Measurements from ENCODE around the gene DXO.
"Not testable (repeated sequence)": the region's sequence is repeated elsewhere in the genome, so short reads cannot be mapped to it uniquely, and the experiment has no call there.

DNA sequence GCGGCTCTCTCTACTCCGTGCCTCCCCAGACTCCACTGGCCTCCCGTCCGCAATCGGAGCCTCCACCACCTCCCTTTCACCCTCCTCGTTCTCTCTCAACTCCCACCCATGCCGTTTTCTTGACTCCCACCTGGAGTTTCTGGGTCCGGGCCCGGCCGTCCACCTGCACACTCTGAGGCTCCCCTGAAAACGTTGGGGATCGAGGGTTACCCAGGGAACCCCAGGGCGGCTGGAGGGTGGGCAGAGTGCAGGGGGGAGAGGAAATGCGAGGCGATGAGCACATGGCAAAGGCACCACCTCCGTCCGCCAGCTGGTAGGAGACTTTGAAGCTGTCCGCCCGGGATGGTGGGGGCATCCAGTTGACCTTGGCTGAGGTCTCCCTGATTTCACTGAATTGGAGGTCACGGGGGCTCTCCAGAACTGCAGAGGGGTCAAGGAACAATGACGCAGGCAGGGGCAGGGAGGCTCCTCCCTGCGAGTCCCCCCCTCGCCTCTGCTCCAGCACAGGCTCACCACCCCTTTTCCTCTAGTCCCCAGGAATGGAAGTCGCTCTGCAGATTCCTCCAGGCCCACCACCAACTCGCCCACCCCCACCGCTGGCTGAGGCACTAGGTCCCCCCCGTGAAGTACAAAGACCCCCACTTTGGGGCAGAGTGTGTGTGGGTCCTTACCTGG is 39.1 kb upstream of the DXO start:
- TF ChIP-seq, protein P1, sequence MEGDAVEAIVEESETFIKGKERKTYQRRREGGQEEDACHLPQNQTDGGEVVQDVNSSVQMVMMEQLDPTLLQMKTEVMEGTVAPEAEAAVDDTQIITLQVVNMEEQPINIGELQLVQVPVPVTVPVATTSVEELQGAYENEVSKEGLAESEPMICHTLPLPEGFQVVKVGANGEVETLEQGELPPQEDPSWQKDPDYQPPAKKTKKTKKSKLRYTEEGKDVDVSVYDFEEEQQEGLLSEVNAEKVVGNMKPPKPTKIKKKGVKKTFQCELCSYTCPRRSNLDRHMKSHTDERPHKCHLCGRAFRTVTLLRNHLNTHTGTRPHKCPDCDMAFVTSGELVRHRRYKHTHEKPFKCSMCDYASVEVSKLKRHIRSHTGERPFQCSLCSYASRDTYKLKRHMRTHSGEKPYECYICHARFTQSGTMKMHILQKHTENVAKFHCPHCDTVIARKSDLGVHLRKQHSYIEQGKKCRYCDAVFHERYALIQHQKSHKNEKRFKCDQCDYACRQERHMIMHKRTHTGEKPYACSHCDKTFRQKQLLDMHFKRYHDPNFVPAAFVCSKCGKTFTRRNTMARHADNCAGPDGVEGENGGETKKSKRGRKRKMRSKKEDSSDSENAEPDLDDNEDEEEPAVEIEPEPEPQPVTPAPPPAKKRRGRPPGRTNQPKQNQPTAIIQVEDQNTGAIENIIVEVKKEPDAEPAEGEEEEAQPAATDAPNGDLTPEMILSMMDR (IDR thresholded peaks at IDR 0.05), result not testable (repeated sequence)
- not testable (repeated sequence) for TF ChIP-seq EZH2 (IDR thresholded peaks at IDR 0.05; ENCODE audit: borderline replicate concordance, insufficient read depth, low read depth, low read length, poor library complexity, severe bottlenecking)

All from B cell (primary cell).